HepG2 (cell line): ENCODE data around the gene TCTN2. TPM values are rescaled to one million over a fixed set of nuclear protein-coding genes. Genes with fewer than 3 reads are reported as not detected.

Experiments used
- ATAC-seq: fragments of 200-7000 bp; cut with Tn5 transposase; 3 replicates; pipeline ENCODE4 v1.9.1; 2020; ENCODE audit warnings: mild to moderate bottlenecking, moderate library complexity
- BruUV-seq: library from RNA; stranded (reverse); fragments of 400-500 nt; replicated peaks from 2 replicates; lab custom pipeline; 2021; lab: Mats Ljungman, UMichigan
- CTCF ChIA-PET: fragments of 300-600 bp; formaldehyde crosslinking; extraction: SDS; loops from one replicate; lab custom pipeline; 2021; ENCODE audit warnings: low total read pairs, inconsistent platforms, low intra/inter-chr PET ratio; lab: Yijun Ruan, JAX
- POLR2A ChIA-PET: fragments of 350-600 bp; sonication (Branson Sonifier 250); formaldehyde crosslinking; loops from one replicate; lab custom pipeline; 2020; ENCODE audit warnings: antibody characterized with exemption, inconsistent platforms; lab: Yijun Ruan, JAX
- DNase-seq: peaks from one replicate; pipeline ENCODE4 v3.0.0-alpha.2; 2015; ENCODE audit warnings: low spot score
- FAIRE-seq: peaks from 3 replicates; lab custom pipeline; 2011; peaks lifted over from hg19 to GRCh38; lab: Jason Lieb, UNC
- H2AFZ ChIP-seq: one replicate; pipeline ENCODE4 v1.6.1; 2011; ENCODE audit warnings: low read length, inconsistent platforms
- H3K27ac ChIP-seq: fragments of 300-600 bp; 3 replicates; pipeline ENCODE4 v1.8.0; 2011; ENCODE audit warnings: mixed run types, mild to moderate bottlenecking, mixed read lengths, low read length, inconsistent platforms; ENCODE audit not compliant: insufficient read depth; ENCODE audit errors: extremely low read length
- H3K27me3 ChIP-seq, 2 experiments: fragments of 200-600 bp in 1 of 2; 2 replicates in 1 of 2; 3 replicates in 1 of 2; pipeline versions ENCODE4 v1.6.0 to v1.8.0; 2011; ENCODE audit warnings: low read length in 2 of 2, mild to moderate bottlenecking in 2 of 2, moderate library complexity in 2 of 2, inconsistent platforms in 1 of 2; ENCODE audit not compliant: insufficient read depth in 2 of 2, control insufficient read depth in 1 of 2
- H3K36me3 ChIP-seq, 2 experiments: fragments of 200-600 bp in 1 of 2; replicated peaks in 1 of 2; 2 replicates in 1 of 2; 3 replicates in 1 of 2; pipeline versions ENCODE4 v1.5.1 to v1.8.0; 2011; ENCODE audit warnings: low read length in 2 of 2, inconsistent platforms in 1 of 2; ENCODE audit not compliant: insufficient read depth in 2 of 2, control insufficient read depth in 1 of 2
- H3K4me1 ChIP-seq: 2 replicates; pipeline ENCODE4 v1.5.1; 2012; ENCODE audit warnings: low read length, inconsistent platforms; ENCODE audit not compliant: insufficient read depth
- H3K4me2 ChIP-seq: 2 replicates; pipeline ENCODE4 v1.6.0; 2011; ENCODE audit warnings: low read depth, low read length, inconsistent platforms
- H3K4me3 ChIP-seq, 3 experiments: fragments of 200-600 bp in 1 of 3; sonication (generic), shearing (Covaris generic) in 1 of 3; replicated peaks in 1 of 3; 2 replicates each; pipeline ENCODE4 v1.5.1; 2011 to 2016; ENCODE audit warnings: low read length in 3 of 3, inconsistent platforms in 2 of 3, low read depth in 2 of 3, mild to moderate bottlenecking in 2 of 3, control low read depth in 1 of 3, mixed read lengths in 1 of 3; ENCODE audit not compliant: insufficient read depth in 1 of 3
- H3K79me2 ChIP-seq: one replicate; pipeline ENCODE4 v1.6.1; 2011; ENCODE audit warnings: low read length, inconsistent platforms; ENCODE audit not compliant: insufficient read depth
- H3K9ac ChIP-seq: 2 replicates; pipeline ENCODE4 v1.6.0; 2011; ENCODE audit warnings: mild to moderate bottlenecking, low read depth, low read length, inconsistent platforms; ENCODE audit not compliant: insufficient read depth
- H3K9me3 ChIP-seq: 2 replicates; pipeline ENCODE4 v1.5.1; 2012; ENCODE audit warnings: mild to moderate bottlenecking, low read length
- H4K20me1 ChIP-seq: 2 replicates; pipeline ENCODE4 v1.6.0; 2011; ENCODE audit warnings: inconsistent platforms, mild to moderate bottlenecking, low read length, moderate library complexity; ENCODE audit not compliant: insufficient read depth
- BRD4 ChIP-seq: sonication (generic); formaldehyde crosslinking; IDR thresholded peaks from 2 replicates; pipeline ENCODE4 v1.4.0; 2020; ENCODE audit warnings: missing genetic modification reagents
- FOXP1 ChIP-seq, 2 experiments: fragments of 450-650 bp in 1 of 2; IDR thresholded peaks; 2 replicates each; pipeline ENCODE4 v1.6.1; 2017 to 2018; ENCODE audit warnings: antibody characterized with exemption in 1 of 2
- GTF3A ChIP-seq: sonication (generic); formaldehyde crosslinking; conservative IDR thresholded peaks from 2 replicates; pipeline ENCODE4 v1.4.0; 2020; ENCODE audit warnings: mild to moderate bottlenecking, missing genetic modification reagents
- JUND ChIP-seq: sonication (generic); formaldehyde crosslinking; IDR thresholded peaks from 2 replicates; pipeline ENCODE4 v1.8.0; 2022; ENCODE audit warnings: mild to moderate bottlenecking, missing genetic modification reagents
- KDM3A ChIP-seq: IDR thresholded peaks from 2 replicates; pipeline ENCODE4 v1.6.1; 2018; ENCODE audit warnings: low read depth, missing compliant biosample characterization
- KDM5A ChIP-seq: fragments of 200-600 bp; sonication (generic); IDR thresholded peaks from 2 replicates; pipeline ENCODE4 v1.7.0; 2018; ENCODE audit warnings: antibody characterized with exemption, mild to moderate bottlenecking, low read length, borderline replicate concordance
- KLF6 ChIP-seq: IDR thresholded peaks from 2 replicates; pipeline ENCODE4 v1.8.0; 2016; ENCODE audit warnings: missing biosample characterization, missing genetic modification reagents
- NR2F6 ChIP-seq, 2 experiments: IDR thresholded peaks; 2 replicates each; pipeline ENCODE4 v1.6.1; 2016; ENCODE audit warnings: antibody characterized with exemption in 1 of 2, mild to moderate bottlenecking in 1 of 2
- YY1 ChIP-seq: IDR thresholded peaks from 2 replicates; pipeline ENCODE4 v1.6.1; 2011; ENCODE audit warnings: low read length, low read depth, moderate library complexity, mild to moderate bottlenecking; ENCODE audit not compliant: insufficient read depth, insufficient replicate concordance
- ZFX ChIP-seq: sonication (generic); formaldehyde crosslinking; IDR thresholded peaks from 2 replicates; pipeline ENCODE4 v1.4.0; 2020; ENCODE audit warnings: mild to moderate bottlenecking, low read depth, missing genetic modification reagents, moderate library complexity
- ZNF121 ChIP-seq: sonication (generic); formaldehyde crosslinking; IDR thresholded peaks from 2 replicates; pipeline ENCODE4 v1.5.0; 2020; ENCODE audit warnings: mild to moderate bottlenecking, missing genetic modification reagents
- ZNF232 ChIP-seq: sonication (generic); formaldehyde crosslinking; IDR thresholded peaks from 2 replicates; pipeline ENCODE4 v1.4.0; 2020; ENCODE audit warnings: missing genetic modification reagents, borderline replicate concordance
- ZNF292 ChIP-seq: sonication (generic); formaldehyde crosslinking; IDR thresholded peaks from 2 replicates; pipeline ENCODE4 v1.8.1; 2022; ENCODE audit warnings: mild to moderate bottlenecking, low read depth, missing genetic modification reagents, borderline replicate concordance
- ZSCAN20 ChIP-seq: sonication (generic); formaldehyde crosslinking; IDR thresholded peaks from 2 replicates; pipeline ENCODE4 v1.4.0; 2020; ENCODE audit warnings: missing genetic modification reagents, mild to moderate bottlenecking, borderline replicate concordance
- whole genome bisulfite sequencing: methylation state at CpG from one replicate; pipeline ENCODE4 v1.1.6; 2017; ENCODE audit warnings: low lambda C conversion rate; 5-methylcytosine and 5-hydroxymethylcytosine counted together
- in situ Hi-C: cut with HindIII; loops from 2 replicates; pipeline ENCODE4 v1.10.0; 2017; ENCODE audit warnings: low pct_unique_long_range_greater_than_20kb; ENCODE audit not compliant: extremely low pct_ligation_motif_present
- intact Hi-C: fragments of 100-400 bp; cut with micrococcal nuclease; formaldehyde crosslinking; loops from one replicate; pipeline ENCODE4 v1.10.0; 2022; ENCODE audit not compliant: unreplicated experiment
- polyA plus RNA-seq, 8 experiments: library from polyadenylated mRNA; depleted of rRNA in 3 of 8; stranded (reverse) in 7 of 8; unstranded in 1 of 8; fragments of >200 nt; fragmentation: Illumina TruSeq in 4 of 8; extraction: Trizol in 4 of 8; gene quantifications; 2 replicates each; pipeline versions ENCODE4 v1.2.1 to v1.2.3, GENCODE V29; 2011 to 2016; ENCODE audit warnings: low read depth in 4 of 8, missing spikeins in 1 of 8, mixed read lengths in 1 of 8; ENCODE audit not compliant: insufficient read depth in 1 of 8
- total RNA-seq, 5 experiments: library from RNA; depleted of rRNA; stranded (reverse); fragments of >200 nt; fragmentation: Illumina TruSeq; extraction: Trizol; gene quantifications; 2 replicates each; pipeline ENCODE4 v1.2.3, GENCODE V29; 2016; ENCODE audit warnings: low read depth in 1 of 5
- TF ChIP-seq, protein P1 (sequence below): sonication (generic); formaldehyde crosslinking; IDR thresholded peaks from 2 replicates; pipeline ENCODE4 v1.4.0; 2020; ENCODE audit warnings: missing genetic modification reagents, mild to moderate bottlenecking, borderline replicate concordance
- TF ChIP-seq, protein P2 (sequence below): sonication (generic); formaldehyde crosslinking; IDR thresholded peaks from 2 replicates; pipeline ENCODE4 v1.8.1; 2023; ENCODE audit warnings: mild to moderate bottlenecking, missing genetic modification reagents, borderline replicate concordance
- TF ChIP-seq, protein P3 (sequence below): IDR thresholded peaks from 2 replicates; pipeline ENCODE4 v1.6.1; 2016; ENCODE audit warnings: missing genetic modification reagents, missing compliant biosample characterization
- TF ChIP-seq, protein P4 (sequence below): sonication (generic); formaldehyde crosslinking; IDR thresholded peaks from 2 replicates; pipeline ENCODE4 v1.5.0; 2020; ENCODE audit warnings: mild to moderate bottlenecking, missing genetic modification reagents, moderate library complexity

TCTN2 gene
- total and polyA plus RNA-seq, 2 of the 13 experiments (the other 11 are each of a cell fraction or from before 2014, with no cell fraction given) = 5.0 to 8.1 TPM

DNA sequence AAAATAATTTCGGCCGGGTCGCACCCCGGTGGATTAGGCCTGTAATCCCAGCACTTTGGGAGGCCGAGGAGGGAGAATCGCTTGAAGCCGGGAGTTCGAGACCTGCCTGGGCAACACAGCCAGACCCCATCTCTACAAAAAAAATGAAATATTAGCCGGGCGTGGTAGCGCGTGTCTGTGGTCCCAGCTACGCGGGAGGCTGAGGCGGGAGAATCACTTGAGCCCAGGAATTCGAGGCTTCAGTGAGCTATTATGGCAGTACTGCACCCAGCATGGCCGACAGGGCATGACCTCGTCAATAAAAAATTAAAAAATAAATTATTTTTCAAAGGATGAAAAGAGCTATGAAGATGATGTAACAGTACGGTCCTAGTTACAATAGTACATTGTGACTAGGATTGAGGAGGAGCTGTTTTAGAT lies 36.8 kb upstream of the TCTN2 start:
- H3K36me3 ChIP-seq = peaks cover 7 to 14% of the 10 kb centered on the region in 2 experiments; a peak in 4 of 5 replicates
- H2AFZ ChIP-seq = no peak overlapping the region
- intact Hi-C loops (no loop called here), in situ Hi-C loops (no loop called here)
- DNase-seq = no peak
- peaks cover 16% of the 10 kb centered on the region for H3K4me1 ChIP-seq
- H3K27me3 ChIP-seq = no peaks in the 10 kb centered on the region; a peak in 1 of 5 replicates
- H3K9me3 ChIP-seq = no peaks in the 10 kb centered on the region
- peaks cover 30% of the 10 kb centered on the region for H3K79me2 ChIP-seq
- peak; percentile 22; the same call in 2 of the 3 replicates for ATAC-seq
- no peaks in the 10 kb centered on the region for H4K20me1 ChIP-seq
- peak overlapping the region; percentile 82 for H3K4me2 ChIP-seq
- ChIA-PET CTCF (no interaction called here), POLR2A (interaction anchor here (0.9 to 1.3 kb wide), 3 partner anchors 77 to 269 kb away, joined by 3 to 8 read pairs (median 5); partner anchors contain the start of genes ATP6V0A2 and KMT5A)
- H3K27ac ChIP-seq = peak overlapping the region; percentile 91
- TF ChIP-seq BRD4 (CRISPR knock-in tag) (no peak), ZSCAN20 (CRISPR knock-in tag) (no peak), ZNF232 (CRISPR knock-in tag) (no peak), JUND (no peak), KLF6 (CRISPR knock-in tag) (no peak), ZNF292 (no peak), KDM3A (CRISPR knock-in tag) (no peak), FOXP1 (IDR thresholded peaks at IDR 0.05) (no peak), FOXP1 (CRISPR knock-in tag; IDR thresholded peaks at IDR 0.05) (no peak), ZFX (CRISPR knock-in tag) (peak; percentile 1; the same call in 1 of the 2 replicates), KDM5A (0 out of 2 replicates have a peak, but pooled peaks have one; percentile 46), YY1 (peak; percentile 68), GTF3A (CRISPR knock-in tag) (0 out of 2 replicates have a peak, but pooled peaks have one; percentile 44), ZNF121 (CRISPR knock-in tag) (peak; percentile 83), NR2F6 (IDR thresholded peaks at IDR 0.05) (0 out of 2 replicates have a peak, but pooled peaks have one; percentile 17), NR2F6 (CRISPR knock-in tag; IDR thresholded peaks at IDR 0.05) (no peak)
- TF ChIP-seq, protein P1, sequence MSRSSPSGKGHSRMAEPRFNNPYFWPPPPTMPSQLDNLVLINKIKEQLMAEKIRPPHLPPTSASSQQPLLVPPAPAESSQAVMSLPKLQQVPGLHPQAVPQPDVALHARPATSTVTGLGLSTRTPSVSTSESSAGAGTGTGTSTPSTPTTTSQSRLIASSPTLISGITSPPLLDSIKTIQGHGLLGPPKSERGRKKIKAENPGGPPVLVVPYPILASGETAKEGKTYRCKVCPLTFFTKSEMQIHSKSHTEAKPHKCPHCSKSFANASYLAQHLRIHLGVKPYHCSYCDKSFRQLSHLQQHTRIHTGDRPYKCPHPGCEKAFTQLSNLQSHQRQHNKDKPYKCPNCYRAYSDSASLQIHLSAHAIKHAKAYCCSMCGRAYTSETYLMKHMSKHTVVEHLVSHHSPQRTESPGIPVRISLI (CRISPR knock-in tag) = no peak
- TF ChIP-seq, protein P2, sequence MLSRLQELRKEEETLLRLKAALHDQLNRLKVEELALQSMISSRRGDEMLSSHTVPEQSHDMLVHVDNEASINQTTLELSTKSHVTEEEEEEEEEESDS (CRISPR knock-in tag) = 0 out of 2 replicates have a peak, but pooled peaks have one; percentile 1
- TF ChIP-seq, protein P3, sequence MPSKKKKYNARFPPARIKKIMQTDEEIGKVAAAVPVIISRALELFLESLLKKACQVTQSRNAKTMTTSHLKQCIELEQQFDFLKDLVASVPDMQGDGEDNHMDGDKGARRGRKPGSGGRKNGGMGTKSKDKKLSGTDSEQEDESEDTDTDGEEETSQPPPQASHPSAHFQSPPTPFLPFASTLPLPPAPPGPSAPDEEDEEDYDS = no peak
- TF ChIP-seq, protein P4, sequence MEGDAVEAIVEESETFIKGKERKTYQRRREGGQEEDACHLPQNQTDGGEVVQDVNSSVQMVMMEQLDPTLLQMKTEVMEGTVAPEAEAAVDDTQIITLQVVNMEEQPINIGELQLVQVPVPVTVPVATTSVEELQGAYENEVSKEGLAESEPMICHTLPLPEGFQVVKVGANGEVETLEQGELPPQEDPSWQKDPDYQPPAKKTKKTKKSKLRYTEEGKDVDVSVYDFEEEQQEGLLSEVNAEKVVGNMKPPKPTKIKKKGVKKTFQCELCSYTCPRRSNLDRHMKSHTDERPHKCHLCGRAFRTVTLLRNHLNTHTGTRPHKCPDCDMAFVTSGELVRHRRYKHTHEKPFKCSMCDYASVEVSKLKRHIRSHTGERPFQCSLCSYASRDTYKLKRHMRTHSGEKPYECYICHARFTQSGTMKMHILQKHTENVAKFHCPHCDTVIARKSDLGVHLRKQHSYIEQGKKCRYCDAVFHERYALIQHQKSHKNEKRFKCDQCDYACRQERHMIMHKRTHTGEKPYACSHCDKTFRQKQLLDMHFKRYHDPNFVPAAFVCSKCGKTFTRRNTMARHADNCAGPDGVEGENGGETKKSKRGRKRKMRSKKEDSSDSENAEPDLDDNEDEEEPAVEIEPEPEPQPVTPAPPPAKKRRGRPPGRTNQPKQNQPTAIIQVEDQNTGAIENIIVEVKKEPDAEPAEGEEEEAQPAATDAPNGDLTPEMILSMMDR (CRISPR knock-in tag) = no peak
- H3K4me3 ChIP-seq = peak overlapping the region; percentile 91 to 98 (median 94)
- TSS peak; percentile 94 for BruUV-seq
- under 1% methylated on average over 19 of the region's 19 CpGs for WGBS
- H3K9ac ChIP-seq = peak overlapping the region; percentile 99
- no peak for FAIRE-seq
